Sigmoid colon (tissue), 4 donors: ENCODE measurements around the gene MYLK.

Source experiments
- EP300 ChIP-seq, 4 donors: sonication (generic); formaldehyde crosslinking; IDR thresholded peaks; one replicate each; pipeline ENCODE4 v1.6.1; 2017; ENCODE audit warnings: antibody characterized with exemption in 4 of 4
- POLR2A ChIP-seq, 2 donors: fragments of 450-650 bp; IDR thresholded peaks; one replicate each; pipeline ENCODE4 v1.6.1; 2016; ENCODE audit warnings: antibody characterized with exemption in 2 of 2, mild to moderate bottlenecking in 2 of 2, moderate library complexity in 2 of 2
- POLR2AphosphoS5 ChIP-seq, 4 donors: sonication (generic); formaldehyde crosslinking; IDR thresholded peaks; one replicate each; pipeline ENCODE4 v1.6.1; 2017; ENCODE audit warnings: antibody characterized with exemption in 4 of 4
- TF ChIP-seq, protein P1 (sequence below), 4 experiments: fragments of 450-650 bp in 3 of 4; fragments of 200-600 bp in 1 of 4; IDR thresholded peaks; one replicate each; pipeline ENCODE4 v1.5.1; 2016 to 2019; ENCODE audit warnings: antibody characterized with exemption in 4 of 4, mild to moderate bottlenecking in 3 of 4, moderate library complexity in 2 of 4

DNA sequence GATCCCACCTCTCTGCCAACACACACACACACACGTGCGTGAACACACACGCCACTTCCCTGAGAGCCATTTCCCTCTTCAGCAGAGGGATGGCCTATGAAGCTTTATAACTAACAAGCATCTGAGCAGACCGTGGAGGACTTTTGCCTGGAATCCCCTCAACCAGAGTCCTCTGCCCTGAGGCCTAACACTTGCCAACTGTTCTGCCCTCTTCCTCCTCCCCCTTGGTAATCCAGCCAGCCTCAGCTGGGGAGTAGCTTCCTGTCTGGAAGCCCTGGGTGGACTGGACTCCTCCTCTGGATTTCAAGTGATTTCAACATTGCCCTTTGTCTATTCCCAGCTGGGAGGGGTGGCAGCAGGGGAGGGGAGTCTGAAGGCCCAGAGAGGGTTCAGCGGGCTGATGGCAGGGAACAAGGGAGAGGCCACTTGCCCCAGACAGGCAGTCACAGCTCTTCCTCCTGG is 230.9 kb downstream of the MYLK start:
- TF ChIP-seq EP300 (IDR thresholded peaks at IDR 0.05) (peak in 1 of 4 donors; percentile 8), POLR2A (IDR thresholded peaks at IDR 0.05) (no peak), POLR2AphosphoS5 (IDR thresholded peaks at IDR 0.05) (peak; percentile 46 to 68 (median 57))
- TF ChIP-seq, protein P1, sequence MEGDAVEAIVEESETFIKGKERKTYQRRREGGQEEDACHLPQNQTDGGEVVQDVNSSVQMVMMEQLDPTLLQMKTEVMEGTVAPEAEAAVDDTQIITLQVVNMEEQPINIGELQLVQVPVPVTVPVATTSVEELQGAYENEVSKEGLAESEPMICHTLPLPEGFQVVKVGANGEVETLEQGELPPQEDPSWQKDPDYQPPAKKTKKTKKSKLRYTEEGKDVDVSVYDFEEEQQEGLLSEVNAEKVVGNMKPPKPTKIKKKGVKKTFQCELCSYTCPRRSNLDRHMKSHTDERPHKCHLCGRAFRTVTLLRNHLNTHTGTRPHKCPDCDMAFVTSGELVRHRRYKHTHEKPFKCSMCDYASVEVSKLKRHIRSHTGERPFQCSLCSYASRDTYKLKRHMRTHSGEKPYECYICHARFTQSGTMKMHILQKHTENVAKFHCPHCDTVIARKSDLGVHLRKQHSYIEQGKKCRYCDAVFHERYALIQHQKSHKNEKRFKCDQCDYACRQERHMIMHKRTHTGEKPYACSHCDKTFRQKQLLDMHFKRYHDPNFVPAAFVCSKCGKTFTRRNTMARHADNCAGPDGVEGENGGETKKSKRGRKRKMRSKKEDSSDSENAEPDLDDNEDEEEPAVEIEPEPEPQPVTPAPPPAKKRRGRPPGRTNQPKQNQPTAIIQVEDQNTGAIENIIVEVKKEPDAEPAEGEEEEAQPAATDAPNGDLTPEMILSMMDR (IDR thresholded peaks at IDR 0.05) = no peak
